Left hindlimb (tissue), 1 donor: ENCODE measurements around the gene ACBD3.
"Not testable (repeated sequence)": the region's sequence is repeated elsewhere in the genome, so short reads cannot be mapped to it uniquely, and the experiment has no call there.

Experiments used
- DNase-seq: peaks from one replicate; pipeline ENCODE4 v3.0.0-alpha.2; 2018

The ACBD3 gene

GRCh38 chr1:226186124-226187018, at the start of gene ACBD3:
ACBD3 (minus strand) TSS chr1:226186741; CDS start chr1:226186675, 66 bp downstream.
- peak; percentile 93 for DNase-seq

DNA sequence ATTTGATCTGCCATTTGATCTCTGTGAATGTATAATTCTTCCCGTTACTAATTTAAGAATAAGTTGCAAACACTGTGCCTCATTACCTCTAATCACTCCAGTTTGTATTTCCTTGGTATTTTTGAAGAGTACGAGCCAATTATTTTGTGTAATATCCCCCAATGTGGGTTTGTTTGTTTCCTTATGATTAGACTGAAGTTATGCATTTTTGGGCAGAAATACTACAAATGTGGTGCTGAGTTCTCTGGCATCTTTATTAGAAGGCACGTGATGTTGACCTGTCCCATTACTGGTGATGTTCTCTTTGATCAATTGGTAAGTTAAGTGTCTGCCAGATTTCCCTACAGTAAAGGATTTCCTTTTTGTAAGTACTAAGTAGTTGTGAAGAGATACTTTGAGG, 47.3 kb upstream of the ACBD3 start:
- DNase-seq, result no peak

DNA sequence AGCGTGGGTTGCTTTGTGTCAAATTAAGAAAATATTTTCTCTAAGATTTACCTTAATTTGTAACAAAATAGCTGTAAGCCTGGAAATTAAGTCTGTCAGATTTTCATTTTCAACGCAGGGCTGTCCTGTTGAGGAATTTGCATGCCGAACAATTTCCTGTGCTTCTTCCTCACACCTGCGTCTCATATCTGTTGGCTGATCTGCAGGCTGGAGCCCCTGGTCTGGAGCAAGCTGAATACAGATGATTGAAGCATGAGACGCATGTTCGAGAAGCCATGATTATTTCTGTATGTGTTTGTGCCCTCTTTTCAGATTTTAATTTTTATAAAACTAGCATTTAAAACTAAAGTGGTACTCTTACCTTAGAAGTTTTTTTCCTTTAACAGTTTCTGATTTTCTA, 46.8 kb upstream of the ACBD3 start:
- DNase-seq, result no peak

- no peak for DNase-seq
These were observed 40.1 kb upstream of the ACBD3 start for GRCh38 chr1:226226601-226227000.

DNA sequence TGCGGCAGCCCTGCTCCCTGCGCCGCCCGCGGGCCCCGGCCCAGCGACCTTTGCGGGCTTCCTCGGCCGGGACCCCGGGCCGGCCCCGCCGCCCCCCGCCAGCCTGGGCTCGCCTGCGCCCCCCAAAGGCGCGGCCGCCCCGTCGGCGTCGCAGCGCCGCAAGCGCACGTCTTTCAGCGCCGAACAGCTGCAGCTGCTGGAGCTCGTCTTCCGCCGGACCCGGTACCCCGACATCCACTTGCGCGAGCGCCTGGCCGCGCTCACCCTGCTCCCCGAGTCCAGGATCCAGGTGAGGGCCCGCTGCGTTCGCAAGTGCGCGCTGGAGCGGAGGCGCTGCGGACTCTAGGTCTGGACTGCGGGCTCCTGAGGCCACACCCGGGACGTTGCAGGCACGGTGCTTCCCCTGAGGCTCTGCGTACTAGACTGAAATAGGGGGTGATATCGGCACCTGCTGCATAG, 37.3 kb upstream of the ACBD3 start:
- no peak for DNase-seq

DNA sequence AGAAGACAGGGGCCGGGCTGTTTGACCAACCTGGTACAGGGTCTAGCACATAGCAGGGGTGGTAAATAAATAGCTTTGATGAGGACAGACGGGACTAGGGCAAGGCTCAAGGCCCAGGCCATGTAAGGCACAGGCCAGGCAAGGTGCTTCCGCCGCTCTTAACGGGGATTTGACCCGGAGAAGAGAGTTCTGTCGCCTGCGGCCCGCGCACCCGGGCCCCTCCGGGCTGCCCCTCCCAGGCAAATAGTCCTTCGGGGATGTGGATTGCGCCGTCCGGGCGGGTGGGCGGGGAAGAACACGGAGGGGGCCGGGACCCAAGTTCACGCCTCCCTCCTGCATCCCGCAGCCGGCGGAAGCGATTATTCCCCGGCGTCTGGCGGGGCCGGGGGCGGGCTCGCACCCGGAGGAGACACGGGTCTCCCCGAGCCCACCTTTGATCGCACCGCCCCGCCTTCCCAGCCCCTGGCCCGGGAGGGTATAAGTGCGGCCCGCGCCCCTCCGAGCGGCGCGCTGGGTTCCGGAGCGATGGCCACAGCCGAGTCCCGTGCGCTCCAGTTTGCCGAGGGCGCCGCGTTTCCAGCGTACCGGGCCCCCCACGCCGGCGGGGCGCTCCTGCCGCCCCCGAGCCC, 36.7 kb upstream of the ACBD3 start, which contains the start of gene MIXL1:
TSS of gene MIXL1 (plus strand) at position 508 of the 629 bp plus-strand sequence. CDS start at position 526, 18 bp downstream.
- no peak for DNase-seq

DNA sequence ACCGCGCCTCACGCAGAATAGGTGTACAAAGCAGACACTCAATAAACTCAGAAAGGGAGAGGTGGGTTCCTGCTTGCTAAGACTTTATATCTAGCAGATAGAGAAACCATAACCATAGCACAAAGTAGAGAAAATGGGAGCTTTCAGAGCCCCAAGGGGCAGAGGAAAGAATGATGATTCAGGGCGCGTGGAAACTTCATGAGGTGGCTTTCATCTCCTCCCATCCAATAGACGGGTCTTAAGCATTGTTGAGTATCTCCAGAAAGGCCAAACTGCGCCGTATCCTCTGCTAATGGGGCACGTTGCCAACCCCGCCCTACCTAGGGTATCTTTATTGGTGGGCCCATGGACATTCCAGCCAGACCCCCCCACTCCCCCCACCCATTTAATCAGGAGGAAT, 36.1 kb upstream of the ACBD3 start:
- DNase-seq, result no peak

GRCh38 chr1:226220473-226221189, 34.1 kb upstream of the ACBD3 start:
- DNase-seq, result no peak

GRCh38 chr1:226217273-226217672, 30.7 kb upstream of the ACBD3 start:
- DNase-seq, result no peak

GRCh38 chr1:226216056-226216455, 29.5 kb upstream of the ACBD3 start:
- DNase-seq, result no peak

DNA sequence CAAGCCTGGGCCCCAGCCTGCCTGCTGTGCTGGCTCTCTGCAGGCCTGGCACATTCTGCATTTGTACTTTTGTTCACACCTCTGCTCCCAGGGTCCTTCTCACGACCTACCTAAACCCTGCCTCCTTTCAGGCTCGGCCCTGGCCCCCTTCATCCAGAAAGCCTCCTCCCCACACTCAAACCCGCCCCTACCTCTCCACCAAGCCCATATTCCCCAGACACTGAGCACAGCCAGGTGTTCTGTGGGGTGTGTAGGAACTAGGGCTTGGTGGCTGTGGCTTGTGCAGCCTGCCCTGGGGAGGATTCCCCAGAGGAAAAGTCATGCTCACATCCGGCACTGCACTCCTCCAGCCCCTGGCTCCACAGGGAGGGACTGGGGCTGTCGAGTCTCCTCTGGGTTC, 28.7 kb upstream of the ACBD3 start:
- DNase-seq, result no peak

- no peak for DNase-seq
These were observed 26.0 kb upstream of the ACBD3 start for GRCh38 chr1:226212545-226212944.

DNA sequence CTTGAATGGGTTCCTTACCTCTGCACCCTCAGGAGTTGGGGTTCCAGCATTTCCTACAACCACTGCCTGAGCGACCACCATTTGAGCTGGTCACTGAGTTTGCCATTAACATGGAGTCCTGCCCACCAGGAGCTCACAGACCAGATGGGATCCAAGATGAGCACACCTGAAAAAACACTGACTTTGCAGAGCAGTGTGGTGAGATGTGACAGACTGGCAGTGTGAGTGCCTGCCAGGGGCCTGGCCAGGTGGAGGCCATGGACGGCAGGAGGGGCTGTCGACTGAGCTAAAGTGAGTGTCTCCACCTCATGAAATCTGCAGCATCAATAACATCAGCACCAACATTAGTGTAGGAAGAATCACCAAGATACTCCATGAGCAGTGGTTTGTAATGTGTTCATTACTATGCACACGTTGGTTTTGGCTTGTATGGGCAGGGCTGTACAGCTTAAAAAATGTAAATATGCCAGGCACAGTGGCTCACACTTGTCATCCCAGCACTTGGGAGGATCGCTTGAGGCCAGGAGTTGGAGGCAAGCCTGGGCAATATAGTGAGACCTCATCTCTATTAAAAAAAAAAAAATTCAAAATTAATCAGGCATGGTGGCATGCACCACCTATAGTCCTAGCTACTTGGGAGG, 24.8 kb upstream of the ACBD3 start:
- no peak for DNase-seq

- DNase-seq, result no peak
These were observed 24.1 kb upstream of the ACBD3 start for GRCh38 chr1:226210571-226211176.

DNA sequence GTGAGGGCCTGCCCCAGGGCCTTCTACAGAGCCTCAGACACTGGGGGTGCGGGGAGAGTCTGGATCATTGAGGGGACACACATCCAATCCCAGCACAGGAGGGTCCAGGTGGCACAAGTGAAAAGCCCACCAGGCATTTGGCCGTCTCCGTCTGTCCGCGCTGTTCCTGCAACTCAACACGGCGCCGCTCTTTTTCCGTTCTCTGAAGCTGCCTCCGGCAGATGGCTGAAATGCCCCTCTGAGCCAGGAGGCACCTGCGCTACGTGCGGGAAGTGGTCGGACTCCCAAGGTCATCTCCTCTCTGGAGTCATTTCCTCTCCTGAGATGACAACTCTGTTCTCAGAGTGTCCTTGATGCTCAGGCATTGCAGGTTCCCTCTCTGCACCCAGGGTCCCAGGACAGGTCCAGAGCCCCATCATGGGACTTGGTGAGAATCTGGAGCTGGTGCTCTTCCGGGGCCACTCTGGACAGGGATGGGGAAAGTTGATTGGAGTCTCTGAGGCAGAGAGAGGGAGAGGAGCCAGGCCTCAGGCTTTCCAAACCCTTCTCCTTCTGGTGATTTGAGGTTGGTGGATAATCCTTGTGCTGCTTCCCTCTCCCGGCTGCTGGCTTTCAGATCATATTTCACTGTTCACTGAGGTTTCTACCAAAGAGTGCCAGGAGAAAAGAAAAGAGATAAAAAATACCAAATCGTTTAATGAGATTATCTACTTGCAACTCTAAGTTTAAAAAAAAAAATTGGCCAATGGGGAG, 22.9 kb upstream of the ACBD3 start:
- DNase-seq, result no peak

GRCh38 chr1:226207048-226207447, 20.5 kb upstream of the ACBD3 start:
- no peak for DNase-seq

- no peak for DNase-seq
These were observed 17.7 kb upstream of the ACBD3 start for GRCh38 chr1:226204198-226204597.

GRCh38 chr1:226203655-226204054, 17.1 kb upstream of the ACBD3 start:
- no peak for DNase-seq

- no peak for DNase-seq
These were observed 16.7 kb upstream of the ACBD3 start for GRCh38 chr1:226203240-226203639.

DNA sequence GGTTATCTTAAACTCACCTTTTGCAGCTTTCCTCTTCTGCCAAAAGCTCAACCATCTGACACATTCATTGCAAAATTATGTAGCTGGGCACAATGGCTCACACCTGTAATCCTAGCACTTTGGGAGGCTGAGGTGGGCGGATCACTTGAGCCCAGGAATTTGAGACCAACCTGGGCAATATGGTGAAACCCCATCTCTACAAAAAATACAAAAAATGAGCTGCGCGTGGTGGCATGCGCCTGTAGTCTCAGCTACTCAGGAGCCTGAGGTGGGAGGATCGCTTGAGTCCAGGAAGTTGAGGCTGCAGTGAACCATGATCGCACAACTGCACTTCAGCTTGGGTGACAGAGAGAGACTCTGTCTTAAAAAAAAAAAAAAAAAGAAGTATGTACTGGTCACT, 16.1 kb upstream of the ACBD3 start:
- DNase-seq, result not testable (repeated sequence)

DNA sequence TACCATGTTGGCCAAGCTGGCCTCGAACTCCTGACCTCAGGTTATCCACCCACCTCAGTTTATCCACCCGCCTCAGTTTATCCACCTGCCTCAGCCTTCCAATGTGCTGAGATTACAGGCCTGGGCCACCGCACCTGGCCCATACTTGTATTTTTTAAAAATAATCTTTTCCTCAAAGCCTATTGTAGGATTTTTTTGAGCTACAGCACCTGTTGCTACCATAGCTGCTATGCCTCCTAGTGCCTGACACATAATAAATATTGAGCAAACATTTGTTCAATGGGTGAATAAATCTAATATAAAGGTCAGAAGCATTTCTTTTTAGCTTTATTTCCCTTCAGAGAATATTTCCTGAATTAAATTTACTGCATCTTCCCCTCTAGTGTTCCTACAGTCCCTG, 15.7 kb upstream of the ACBD3 start:
- DNase-seq, result no peak
